Right renal pelvis (tissue), 4 donors: ENCODE measurements around the gene CNEP1R1. TPM values are rescaled to one million over a fixed set of nuclear protein-coding genes. Genes with fewer than 3 reads are reported as not detected.

Experiments
- DNase-seq, 4 donors: peaks; one replicate each; pipeline ENCODE4 v3.0.0-alpha.2; 2013; ENCODE audit warnings: low read depth in 4 of 4, low spot score in 3 of 4, missing footprints in 1 of 4
- polyA plus RNA-seq, 4 donors: library from polyadenylated mRNA; unstranded; fragments of 120-200 nt; gene quantifications; one replicate each; pipeline ENCODE4 v1.2.1, GENCODE V29; 2013; ENCODE audit not compliant: insufficient read length in 4 of 4

Gene CNEP1R1
- polyA plus RNA-seq, 4 donors: 21.2 to 33.5 (median 27.0) TPM

- no peak for DNase-seq
Observed at GRCh38 chr16:50059669-50060068, 34.6 kb downstream of the CNEP1R1 start.

GRCh38 chr16:50061326-50061725, 36.3 kb downstream of the CNEP1R1 start:
- no peak for DNase-seq

GRCh38 chr16:50065241-50065623, 40.2 kb downstream of the CNEP1R1 start:
- no peak for DNase-seq

- DNase-seq: peak; percentile 80 to 84 (median 82)
Observed at GRCh38 chr16:50065624-50066481, 40.8 kb downstream of the CNEP1R1 start, which contains the start of gene HEATR3. HEATR3 (plus strand) TSS chr16:50065970; CDS start chr16:50066132, 162 bp downstream.

GRCh38 chr16:50066482-50067289, 41.7 kb downstream of the CNEP1R1 start:
- DNase-seq: peak in 1 of 4 donors; percentile 5

- DNase-seq: peak in 1 of 4 donors; percentile 18
Observed at GRCh38 chr16:50067290-50067853, 42.3 kb downstream of the CNEP1R1 start.

GRCh38 chr16:50068550-50068949, 43.5 kb downstream of the CNEP1R1 start:
- DNase-seq: no peak

GRCh38 chr16:50069060-50069459, 44.0 kb downstream of the CNEP1R1 start:
- no peak for DNase-seq

- DNase-seq: no peak
Observed at GRCh38 chr16:50071075-50071671, 46.1 kb downstream of the CNEP1R1 start.

GRCh38 chr16:50072730-50073129, 47.7 kb downstream of the CNEP1R1 start:
- no peak for DNase-seq

- DNase-seq: no peak
Observed at GRCh38 chr16:50079397-50080140, 54.5 kb downstream of the CNEP1R1 start.

- DNase-seq: no peak
Observed at GRCh38 chr16:50081428-50082018, 56.5 kb downstream of the CNEP1R1 start.

GRCh38 chr16:50083996-50084395, 59.0 kb downstream of the CNEP1R1 start:
- no peak for DNase-seq

- DNase-seq: no peak
Observed at GRCh38 chr16:50086176-50086575, 61.2 kb downstream of the CNEP1R1 start.

Other genes with a start within 250 kb of the CNEP1R1 start
- gene ZNF423, start 169.1 kb upstream of the CNEP1R1 start, polyA plus RNA-seq: 10 to 100 TPM; 26.0 to 28.4 (median 27.2) TPM
- gene HEATR3, start 40.7 kb downstream of the CNEP1R1 start, polyA plus RNA-seq: 10 to 100 TPM; 18.7 to 24.3 (median 19.8) TPM
- gene TENT4B, start 128.1 kb downstream of the CNEP1R1 start, polyA plus RNA-seq: 10 to 100 TPM; 14.8 to 20.4 (median 19.4) TPM
- gene ADCY7, start 241.3 kb downstream of the CNEP1R1 start, polyA plus RNA-seq: 1 to 10 TPM; 6.0 to 7.8 (median 6.7) TPM